ENCODE results near the gene TRERF1.
"Not testable (repeated sequence)": the region's sequence is repeated elsewhere in the genome, so short reads cannot be mapped to it uniquely, and the experiment has no call there.

Gene TRERF1

GRCh38 chr6:42451333-42452170 is at the start of gene TRERF1:
TSS of gene TRERF1 (minus strand) at chr6:42451926. CDS start at chr6:42269590, 182,336 bp downstream.
- peak; percentile 52 for DNase-seq

- DNase-seq = no peak
Observed at GRCh38 chr6:42498473-42499128, 46.9 kb upstream of the TRERF1 start.

GRCh38 chr6:42493914-42494539 is 42.3 kb upstream of the TRERF1 start:
- no peak for DNase-seq

GRCh38 chr6:42488129-42488528 is 36.4 kb upstream of the TRERF1 start:
- no peak for DNase-seq

GRCh38 chr6:42484261-42484660 is 32.5 kb upstream of the TRERF1 start:
- DNase-seq = no peak

- no peak for DNase-seq
Observed at GRCh38 chr6:42482174-42482573, 30.4 kb upstream of the TRERF1 start.

- no peak for DNase-seq
Observed at GRCh38 chr6:42471714-42472113, 20.0 kb upstream of the TRERF1 start.

- DNase-seq = no peak
Observed at GRCh38 chr6:42471142-42471541, 19.4 kb upstream of the TRERF1 start.

- no peak for DNase-seq
Observed at GRCh38 chr6:42468273-42468672, 16.5 kb upstream of the TRERF1 start.

GRCh38 chr6:42467651-42468050 is 15.9 kb upstream of the TRERF1 start:
- DNase-seq = no peak

GRCh38 chr6:42466470-42466869 is 14.7 kb upstream of the TRERF1 start:
- not testable (repeated sequence) for DNase-seq

- DNase-seq = no peak
Observed at GRCh38 chr6:42462474-42462972, 10.8 kb upstream of the TRERF1 start.

GRCh38 chr6:42460883-42461282 is 9.2 kb upstream of the TRERF1 start:
- no peak for DNase-seq

GRCh38 chr6:42459888-42460287 is 8.2 kb upstream of the TRERF1 start:
- DNase-seq = no peak

- no peak for DNase-seq
Observed at GRCh38 chr6:42454428-42454791, 2.7 kb upstream of the TRERF1 start.

- no peak for DNase-seq
Observed at GRCh38 chr6:42453654-42454427, 2.1 kb upstream of the TRERF1 start.

GRCh38 chr6:42453031-42453653 is 1.4 kb upstream of the TRERF1 start:
- DNase-seq = peak; percentile 78

GRCh38 chr6:42452171-42453030 is 675 bp upstream of the TRERF1 start:
- DNase-seq = peak; percentile 50

- no peak for DNase-seq
Observed at GRCh38 chr6:42450477-42451332, 1.0 kb downstream of the TRERF1 start.

GRCh38 chr6:42449917-42450476 is 1.7 kb downstream of the TRERF1 start:
- DNase-seq = no peak
